NCI-H1436 treated with DMSO at 0.1 percent for 48 hours (cell line): ENCODE data around the gene GTF2H2C.
"Not testable (repeated sequence)": the region's sequence is repeated elsewhere in the genome, so short reads cannot be mapped to it uniquely, and the experiment has no call there.

Experiments
- DNase-seq: peaks from one replicate; lab custom pipeline; 2025; lab: John Stamatoyannopoulos, UW

Gene GTF2H2C

DNA sequence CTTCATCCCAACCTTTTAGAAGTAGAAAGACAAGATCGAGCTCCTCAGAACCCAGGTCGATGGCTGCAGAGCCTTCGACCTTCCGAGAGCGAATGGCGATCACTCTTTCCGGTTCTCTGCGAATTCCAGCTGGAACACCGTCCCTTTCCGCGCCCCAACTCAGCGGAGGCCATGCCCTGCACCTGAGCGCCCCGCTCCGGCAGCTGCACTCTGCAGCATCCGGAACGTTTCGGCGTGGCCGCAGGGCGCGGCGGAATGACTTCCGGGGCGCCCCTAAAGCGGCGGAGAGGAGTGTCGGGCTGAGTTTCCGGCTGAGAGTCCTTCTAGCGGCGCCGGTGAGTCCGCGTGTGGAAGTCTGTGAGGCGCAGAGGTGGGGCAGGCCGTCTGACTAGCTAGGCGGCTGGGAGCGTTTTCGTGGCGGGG, at the start of gene GTF2H2C:
TSS of gene GTF2H2C (plus strand) at position 284 of the 423 bp plus-strand sequence. CDS start 4,942 bp downstream, outside the sequence.
- DNase-seq: not testable (repeated sequence)

DNA sequence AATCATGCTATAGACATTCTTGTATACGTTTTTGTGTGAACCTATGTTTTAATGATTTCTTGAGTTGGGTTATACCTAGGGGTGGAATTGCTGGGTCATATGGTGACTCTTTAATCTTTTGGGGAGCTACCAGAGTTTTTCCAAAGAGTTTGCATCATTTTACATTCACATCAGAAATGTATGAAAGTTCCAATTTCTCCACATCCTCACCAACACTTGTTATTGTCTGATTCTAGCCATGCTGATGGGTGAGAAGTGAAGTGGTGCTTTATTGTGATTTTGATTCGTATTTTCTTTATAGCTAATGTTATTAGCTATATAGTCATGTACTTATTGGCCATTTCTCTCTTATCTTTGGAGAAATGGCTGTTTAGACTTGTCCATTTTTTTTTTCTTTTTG, 49.3 kb upstream of the GTF2H2C start:
- no peak for DNase-seq

DNA sequence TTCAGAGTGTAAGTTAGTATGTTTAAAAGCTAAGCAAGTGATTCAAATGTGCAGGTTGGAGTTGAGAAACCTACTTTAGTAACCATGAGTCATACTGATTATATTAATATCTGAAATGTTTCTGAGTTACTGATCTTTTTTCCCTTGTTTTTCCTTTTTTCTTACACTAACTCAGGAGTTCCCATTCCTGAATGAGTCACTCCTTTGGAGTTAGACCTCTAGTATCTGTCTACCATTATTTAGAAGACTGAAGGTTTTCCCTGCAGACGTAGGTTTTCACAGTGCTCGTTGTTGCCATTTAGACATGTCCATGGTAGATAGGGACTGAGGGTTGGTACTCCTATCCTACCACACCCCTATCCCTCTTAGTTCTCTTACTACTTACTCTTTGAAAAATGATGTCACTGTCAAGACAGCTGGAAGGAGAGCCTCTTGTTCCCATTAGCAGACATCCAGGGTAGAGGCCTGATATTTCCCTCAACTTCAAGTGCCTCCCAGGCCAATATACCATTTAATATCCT, 47.2 kb upstream of the GTF2H2C start:
- no peak for DNase-seq

DNA sequence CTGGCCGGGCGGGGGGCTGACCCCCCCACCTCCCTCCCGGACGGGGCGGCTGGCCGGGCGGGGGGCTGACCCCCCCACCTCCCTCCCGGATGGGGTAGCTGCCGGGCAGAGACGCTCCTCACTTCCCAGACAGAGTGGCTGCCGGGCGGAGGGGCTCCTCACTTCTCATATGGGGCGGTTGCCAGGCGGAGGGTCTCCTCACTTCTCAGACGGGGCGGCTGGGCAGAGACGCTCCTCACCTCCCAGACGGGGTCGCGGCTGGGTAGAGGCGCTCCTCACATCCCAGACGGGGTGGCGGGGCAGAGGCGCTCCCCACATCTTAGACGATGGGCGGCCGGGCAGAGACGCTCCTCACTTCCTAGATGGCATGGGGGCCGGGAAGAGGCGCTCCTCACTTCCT, 44.4 kb upstream of the GTF2H2C start:
- not testable (repeated sequence) for DNase-seq

DNA sequence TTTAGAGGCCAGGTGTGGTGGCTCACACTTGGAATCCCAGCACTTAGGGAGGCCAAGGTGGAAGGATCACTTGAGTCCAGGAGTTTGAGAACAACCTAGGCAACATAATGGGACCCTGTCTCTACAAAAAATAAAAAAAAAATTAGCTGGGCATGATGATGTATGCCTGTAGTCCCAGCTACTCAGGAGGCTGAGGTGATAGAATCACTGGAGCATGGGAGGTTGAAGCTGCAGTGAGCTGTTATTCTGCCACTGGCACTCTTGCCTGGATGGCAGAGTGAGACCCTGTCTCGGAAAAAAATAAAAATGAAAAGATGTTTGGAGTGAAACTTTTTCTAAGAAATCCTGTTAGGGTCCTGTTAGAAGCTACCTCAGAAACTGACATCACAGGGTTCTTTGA, 43.2 kb upstream of the GTF2H2C start:
- no peak for DNase-seq

DNA sequence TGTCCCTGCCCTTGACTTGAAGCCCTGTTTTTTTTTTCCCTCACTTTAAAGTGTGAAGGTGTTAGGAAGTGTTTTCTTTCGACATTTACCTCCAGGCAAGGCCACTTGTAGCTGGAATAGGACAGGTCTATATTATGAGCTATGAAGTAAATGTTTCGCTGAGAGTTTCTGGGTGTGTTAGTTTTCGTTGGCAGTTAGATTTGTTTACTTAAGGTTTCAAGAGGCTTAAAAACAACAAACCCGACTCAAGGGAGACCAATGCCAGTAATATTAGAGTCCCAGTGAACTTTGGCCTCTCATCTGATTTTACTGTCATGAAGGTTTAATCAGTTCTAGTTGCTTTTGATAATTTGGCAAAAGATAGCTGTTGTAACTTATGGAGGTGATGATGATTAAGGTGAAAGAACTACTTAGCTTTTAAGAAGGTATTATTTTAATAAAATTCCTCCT, 42.2 kb upstream of the GTF2H2C start:
- peak; percentile 39 for DNase-seq

DNA sequence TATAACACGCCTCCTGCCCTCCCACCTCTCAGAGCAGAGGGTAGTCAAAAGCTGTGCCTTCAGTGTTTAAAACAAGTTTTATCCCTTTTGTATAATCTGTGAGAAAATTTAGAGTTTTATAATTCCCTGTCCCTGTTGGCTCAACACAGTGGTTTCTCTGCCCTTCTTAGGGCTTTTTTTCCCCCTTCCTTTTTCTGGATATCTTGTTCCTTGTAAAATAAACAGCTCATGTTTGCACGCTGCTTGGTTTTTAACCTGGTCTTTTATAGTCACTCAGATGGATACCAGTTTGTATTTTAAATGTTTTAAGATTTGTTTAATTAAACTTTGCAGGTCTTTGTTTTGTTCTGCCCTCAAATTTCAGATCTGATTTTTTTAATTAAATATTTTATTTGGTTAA, 40.7 kb upstream of the GTF2H2C start:
- no peak for DNase-seq

DNA sequence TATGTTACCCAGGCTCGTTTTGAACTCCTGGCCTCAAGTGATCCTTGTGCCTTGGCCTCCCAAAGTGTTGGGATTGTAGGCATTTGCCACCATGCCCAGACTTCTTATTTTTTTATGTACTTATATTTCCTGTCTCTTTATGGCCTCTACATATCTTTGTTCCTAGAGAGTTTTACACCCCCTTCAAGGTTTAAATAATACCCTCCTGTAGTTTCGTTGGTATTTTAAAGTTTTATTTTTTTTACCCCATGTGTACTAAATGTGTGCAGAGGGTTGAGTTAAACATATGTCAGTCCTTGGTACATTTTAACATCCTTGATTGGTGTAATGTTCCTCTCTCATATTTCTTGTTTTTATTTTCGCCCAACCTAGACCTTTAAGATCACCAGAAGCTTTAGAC, 38.0 kb upstream of the GTF2H2C start:
- no peak for DNase-seq

DNA sequence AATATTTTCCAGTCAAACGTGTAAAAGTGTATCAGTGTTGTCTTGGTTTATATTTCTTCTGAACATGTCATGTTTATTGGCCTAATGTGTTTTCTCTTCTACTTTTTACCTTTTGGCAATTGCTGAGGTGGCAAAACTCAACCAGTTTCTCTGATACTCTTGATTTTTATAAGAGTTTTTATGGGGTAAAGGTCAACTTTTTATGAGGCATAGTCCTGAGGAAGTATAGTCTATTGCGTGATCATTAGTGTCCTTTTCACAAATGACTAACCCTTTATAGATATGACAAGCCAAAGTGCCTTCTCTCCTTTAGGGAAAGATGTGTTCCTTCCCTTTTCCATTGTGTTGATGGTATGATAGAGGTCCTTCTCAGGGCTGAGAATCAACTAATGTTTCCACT, 34.5 kb upstream of the GTF2H2C start:
- DNase-seq: no peak

DNA sequence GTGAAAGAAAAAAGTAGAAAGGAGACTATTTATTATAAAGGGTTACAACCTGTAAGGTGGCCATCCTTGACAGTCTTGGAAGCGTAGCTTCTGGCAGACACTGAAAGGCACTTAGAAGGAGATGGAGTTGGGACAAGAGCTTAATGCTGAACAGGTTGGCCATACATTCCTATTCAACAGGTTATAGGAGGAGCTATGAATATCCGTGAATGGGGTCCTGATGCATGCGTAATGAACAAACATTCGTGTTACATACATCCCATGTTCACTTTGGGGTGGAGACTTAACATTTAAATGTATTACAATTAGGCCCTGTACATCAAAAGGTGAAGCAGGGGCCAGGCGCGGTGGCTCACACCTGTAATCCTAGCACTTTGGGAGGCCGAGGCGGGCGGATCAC, 33.3 kb upstream of the GTF2H2C start:
- DNase-seq: no peak

DNA sequence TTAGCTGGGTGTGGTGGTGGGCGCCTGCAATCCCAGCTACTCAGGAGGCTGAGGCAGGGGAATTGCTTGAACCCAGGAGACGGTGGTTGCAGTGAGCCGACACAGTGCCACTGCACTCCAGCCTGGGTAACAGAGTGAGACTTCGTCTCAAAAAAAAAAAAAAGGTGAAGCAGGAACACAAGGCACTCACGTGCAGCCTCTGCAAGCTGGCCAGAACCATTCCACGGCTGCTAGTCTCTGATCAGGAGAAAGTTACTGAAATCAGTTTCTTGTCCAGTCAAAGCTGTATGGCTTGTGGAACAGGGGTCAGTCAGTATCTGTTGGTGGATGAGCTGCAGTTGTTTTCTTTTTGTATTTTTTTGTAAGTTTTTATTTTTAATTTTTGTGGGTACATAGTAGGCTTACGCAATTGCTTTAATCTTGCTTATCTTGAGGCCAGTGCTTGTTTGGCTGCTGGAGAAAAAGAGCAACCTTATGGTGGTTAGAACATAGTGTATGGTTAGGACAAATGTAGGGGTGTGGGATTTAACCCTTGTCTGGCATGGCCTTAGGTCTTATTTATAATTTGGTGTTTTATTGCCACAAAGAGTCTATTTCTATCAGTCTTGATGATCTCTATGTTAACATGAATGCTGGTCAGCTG, 32.7 kb upstream of the GTF2H2C start:
- DNase-seq: no peak

DNA sequence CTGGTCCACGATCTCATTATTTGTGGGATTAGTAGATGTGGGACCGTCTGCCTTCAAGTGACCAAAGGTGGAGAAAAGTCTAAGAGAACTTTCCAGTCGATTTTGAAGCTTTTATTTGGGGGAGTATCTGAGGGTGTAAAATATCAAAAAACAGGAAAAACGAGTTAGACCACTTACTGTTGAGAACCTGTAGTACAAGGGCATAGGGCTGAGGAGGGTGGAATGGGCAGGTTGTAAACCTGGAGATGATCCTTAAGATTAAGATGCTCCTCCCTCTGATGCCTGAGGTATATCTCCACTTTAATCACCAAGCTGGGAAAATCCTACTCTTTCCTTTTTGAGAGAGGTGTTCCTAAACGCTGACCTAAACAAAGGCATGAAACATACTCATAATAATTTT, 32.0 kb upstream of the GTF2H2C start:
- no peak for DNase-seq

DNA sequence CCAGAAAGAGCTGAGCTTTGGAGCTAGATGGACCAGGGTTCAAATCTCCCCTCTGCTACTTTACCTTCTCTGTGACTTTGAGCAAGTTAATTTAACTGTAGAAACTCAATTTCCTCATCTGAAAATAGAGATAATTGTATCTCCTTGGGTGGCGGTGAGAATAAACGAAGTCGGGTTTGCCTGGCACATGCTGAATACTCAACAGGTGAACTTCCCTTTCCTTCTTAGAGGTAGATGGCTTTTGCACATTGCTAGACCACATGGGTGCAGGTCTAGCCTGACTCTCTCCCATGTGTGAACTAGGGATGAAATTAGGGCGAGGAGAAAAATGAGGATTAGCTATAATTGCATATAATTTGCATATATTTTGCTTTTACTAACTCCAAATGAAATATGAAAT, 31.4 kb upstream of the GTF2H2C start:
- no peak for DNase-seq

DNA sequence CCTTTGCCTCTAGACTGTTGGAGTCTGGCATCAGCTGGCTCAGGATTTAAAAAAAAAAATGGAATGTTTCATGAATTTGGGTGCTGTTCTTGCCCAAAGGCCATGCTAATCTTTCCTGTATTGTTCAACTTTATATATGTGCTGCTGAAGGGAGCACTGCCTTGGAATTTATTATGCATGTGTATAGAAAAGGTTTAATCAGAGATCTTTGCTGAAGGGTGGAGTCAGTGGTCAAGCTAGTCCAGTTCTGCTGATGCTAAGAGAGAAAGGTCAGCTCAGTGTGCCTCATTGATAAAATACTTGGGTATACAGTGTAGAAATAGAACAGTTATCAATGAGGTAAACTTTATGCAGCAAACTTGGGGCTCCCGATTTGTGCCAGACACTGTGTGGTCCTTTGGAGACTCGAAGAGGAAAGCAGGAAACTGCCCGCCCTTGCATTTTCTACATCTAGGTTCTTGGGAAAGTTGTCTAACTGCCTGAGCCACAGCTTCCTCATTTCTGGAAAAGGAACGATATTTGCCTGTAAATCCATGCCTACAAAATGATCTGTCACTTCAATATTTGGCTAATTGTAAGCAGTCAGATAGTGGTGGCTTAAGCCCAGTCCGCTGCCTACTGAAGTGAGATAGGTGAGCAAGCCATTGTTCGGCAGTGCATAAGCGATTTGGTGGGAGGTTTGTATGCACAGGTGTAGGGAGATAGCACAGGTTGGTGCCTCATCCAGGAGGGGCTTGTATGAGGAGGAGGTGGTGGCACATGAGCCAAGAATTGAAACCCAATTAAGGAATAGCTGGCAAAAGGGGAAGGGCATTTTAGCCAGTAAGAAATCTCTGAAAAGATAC, 29.2 kb upstream of the GTF2H2C start:
- DNase-seq: no peak

DNA sequence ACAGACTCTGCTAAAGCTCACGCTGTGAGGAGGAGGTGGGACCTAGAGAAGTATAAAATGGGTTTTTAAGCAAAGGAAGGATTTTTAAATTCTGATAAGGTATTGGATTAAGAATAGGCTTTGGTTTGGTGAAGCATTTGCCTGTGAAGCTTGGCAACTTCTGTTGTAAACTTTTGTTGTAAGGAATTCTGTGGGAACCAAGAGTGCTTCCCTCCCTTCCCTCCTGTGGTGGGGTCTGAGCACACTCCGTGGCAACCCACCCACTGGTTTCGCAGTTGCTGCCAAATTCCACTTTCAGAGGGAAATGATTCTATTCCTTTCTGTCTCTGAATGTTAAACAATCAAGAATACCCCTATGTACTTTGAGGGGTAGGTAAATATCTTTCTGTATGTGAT, 28.6 kb upstream of the GTF2H2C start:
- no peak for DNase-seq

DNA sequence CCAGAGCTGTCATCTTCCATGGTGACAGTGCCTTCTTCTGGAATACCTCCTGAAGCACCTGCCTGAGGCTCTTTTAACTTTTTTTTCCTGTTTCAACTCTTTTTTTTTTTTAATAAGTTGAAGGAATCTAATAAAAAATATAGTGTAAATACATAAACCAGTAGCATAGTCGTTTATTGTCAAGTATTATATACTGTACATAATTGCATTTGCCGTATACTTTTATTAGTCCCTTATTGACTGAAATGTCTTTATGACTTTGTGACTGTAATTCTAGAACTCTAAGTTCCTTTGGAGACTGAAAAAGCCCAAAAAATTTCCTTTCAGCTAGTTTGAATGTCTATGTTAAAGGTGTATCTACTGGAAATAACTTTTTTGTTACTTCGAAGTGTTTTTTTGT, 22.1 kb upstream of the GTF2H2C start:
- not testable (repeated sequence) for DNase-seq

DNA sequence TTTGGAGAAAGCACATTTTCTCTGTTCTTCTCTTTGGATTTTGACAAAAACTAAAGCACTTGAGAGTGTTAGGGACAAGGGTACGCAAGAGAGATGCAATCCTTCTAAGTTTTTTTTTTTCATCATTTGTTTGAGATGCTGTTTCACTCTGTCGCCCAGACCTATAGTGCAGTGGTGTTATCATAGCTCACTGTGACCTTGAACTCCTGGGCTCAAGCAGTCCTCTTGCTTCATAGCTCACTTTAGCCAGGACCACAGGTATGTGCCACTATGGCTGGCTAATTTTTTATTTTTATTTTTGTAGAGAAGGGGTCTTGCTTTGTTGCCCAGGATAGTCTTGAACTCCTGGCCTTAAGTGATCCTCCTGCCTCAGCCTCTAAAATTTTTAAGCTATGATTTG, 21.3 kb upstream of the GTF2H2C start:
- DNase-seq: not testable (repeated sequence)

DNA sequence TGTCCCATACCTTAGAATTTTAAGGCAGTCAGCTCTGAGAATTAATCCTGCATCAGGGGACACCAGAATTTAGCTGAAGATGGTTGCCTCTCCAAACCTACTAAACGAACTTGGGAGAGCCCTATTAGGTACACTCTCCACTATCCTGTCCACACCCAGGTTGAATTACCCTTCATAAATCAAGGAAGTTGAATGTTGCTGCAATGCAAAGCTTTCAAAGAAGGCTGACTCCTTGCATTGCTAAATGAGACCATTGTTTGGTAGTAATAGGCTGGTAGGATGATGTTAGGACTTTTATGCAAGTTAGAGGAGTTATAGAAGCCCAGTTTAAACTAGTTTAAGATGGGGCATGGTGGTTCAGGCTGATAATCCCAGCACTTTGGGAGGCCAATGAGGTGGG, 18.6 kb upstream of the GTF2H2C start:
- DNase-seq: not testable (repeated sequence)

DNA sequence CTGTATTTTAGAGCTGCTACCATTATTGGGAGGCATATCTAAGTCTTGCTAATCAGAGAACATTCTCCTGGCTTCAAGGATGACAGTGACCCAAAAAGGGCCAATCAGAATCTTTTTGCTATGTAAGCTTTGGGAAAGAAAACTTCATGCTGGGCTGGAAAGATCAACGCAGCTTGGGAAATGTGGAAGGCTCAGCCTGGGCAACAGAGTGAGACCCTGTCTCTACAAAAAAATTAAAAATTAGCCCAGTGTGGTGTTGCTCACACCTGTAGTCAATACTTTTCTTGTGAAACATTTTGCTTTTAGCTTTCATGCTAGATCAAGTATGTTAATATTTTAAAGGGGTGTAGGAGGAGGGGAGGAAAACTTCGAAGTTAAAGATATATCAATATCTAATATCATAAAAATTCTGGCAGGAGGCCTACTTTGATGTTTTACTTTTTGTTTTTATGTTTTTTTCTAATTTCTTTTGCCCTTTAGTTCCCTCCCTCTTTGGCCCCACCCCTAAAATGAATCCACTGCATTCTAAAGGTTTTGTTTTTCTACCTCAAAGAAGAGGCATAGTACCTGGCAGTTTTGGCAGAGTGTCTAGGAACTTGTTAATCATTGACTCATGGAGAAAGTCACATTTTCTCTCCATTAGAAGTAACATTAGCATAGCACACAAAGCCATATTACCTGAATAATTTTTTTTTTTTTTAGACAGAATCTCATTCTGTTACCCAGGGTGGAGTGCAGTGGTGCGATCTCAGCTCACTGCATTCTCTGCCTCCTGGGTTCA, 17.0 kb upstream of the GTF2H2C start:
- DNase-seq: not testable (repeated sequence)

DNA sequence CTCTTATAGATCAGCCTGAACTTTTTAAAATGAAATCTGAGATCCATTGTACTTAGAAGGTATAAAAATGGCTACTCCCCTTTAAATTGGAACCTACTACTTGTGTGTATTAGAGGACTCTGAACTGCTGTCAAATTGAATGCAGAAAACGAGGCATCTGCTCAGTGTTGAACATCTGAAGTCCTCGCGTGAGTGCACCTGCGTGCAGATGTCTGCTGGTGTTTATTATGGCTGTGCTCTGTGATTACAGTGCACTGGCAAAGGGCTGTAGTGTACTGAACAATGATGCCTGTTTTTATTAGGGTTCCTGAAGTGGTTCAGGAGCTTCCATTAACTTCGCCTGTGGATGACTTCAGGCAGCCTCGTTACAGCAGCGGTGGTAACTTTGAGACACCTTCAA, 15.4 kb upstream of the GTF2H2C start:
- not testable (repeated sequence) for DNase-seq

DNA sequence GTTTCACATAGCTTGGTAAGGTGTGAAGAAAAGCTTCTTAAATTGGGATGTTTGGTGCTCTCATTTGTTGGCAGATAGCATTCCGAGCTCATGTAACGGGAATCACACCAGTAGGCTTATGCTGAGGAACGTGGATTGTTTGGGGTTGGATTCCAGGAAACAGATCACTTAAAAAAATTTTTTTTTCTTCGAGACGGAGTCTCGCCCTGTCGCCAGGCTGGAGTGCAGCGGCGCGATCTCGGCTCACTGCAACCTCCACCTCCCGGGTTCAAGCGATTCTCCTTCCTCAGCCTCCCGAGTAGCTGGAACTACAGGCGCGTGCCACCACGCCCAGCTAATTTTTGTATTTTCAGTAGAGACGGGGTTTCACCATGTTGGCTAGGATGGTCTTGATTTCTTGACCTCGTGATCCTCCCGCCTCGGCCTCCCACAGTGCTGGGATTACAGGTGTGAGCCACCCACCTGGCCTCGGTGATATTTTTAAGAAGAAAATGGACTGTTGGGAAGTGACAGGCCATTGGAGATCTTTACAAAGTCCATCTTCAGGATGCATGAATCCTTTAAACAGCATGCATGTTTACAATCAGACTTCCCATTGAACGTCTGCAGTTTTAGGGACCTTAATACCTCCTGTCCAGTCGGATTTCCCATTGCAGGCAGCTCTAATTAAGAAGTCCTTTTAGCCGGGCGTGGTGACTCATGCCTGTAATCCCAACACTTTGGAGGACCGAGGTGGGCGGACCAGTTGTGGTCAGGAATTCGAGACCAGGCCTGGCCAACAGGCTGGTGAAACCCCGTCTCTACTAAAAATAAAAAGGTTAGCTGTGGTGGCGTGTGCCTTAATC, 818 bp downstream of the GTF2H2C start:
- DNase-seq: not testable (repeated sequence)
